Colonic mucosa (tissue), 4 donors: ENCODE results near the gene C3. TPM values are rescaled to one million over a fixed set of nuclear protein-coding genes. Genes with fewer than 3 reads are reported as not detected.
A peak's percentile ranks its signal among the peaks of the same experiment; 100 is the strongest.

Experiments
- DNase-seq: peaks from one replicate; pipeline ENCODE4 v3.0.0-alpha.2; 2020
- H3K27ac ChIP-seq: fragments of 200-600 bp; one replicate; pipeline ENCODE4 v1.8.0; 2021
- H3K27me3 ChIP-seq: fragments of 200-600 bp; one replicate; pipeline ENCODE4 v1.8.0; 2021
- H3K36me3 ChIP-seq: fragments of 200-600 bp; one replicate; pipeline ENCODE4 v1.8.0; 2021
- H3K4me1 ChIP-seq: fragments of 200-600 bp; one replicate; pipeline ENCODE4 v1.8.0; 2021; ENCODE audit warnings: mild to moderate bottlenecking
- H3K4me3 ChIP-seq: fragments of 200-600 bp; one replicate; pipeline ENCODE4 v1.8.0; 2021
- H3K9ac ChIP-seq, 2 donors: one replicate each; pipeline ENCODE4 v1.7.0; 2013; ENCODE audit warnings: control low read depth in 2 of 2, low read depth in 2 of 2, low read length in 2 of 2
- H3K9me3 ChIP-seq: fragments of 200-600 bp; one replicate; pipeline ENCODE4 v1.8.0; 2021
- intact Hi-C: fragments of 100-400 bp; cut with DNase I; formaldehyde crosslinking; loops from one replicate; pipeline ENCODE4 v1.14.1; 2022
- total RNA-seq, 2 donors: library from RNA; stranded (reverse); fragmentation: NEBNext Ultra II Directional in 1 of 2; extraction: Animal tissue kit (Norgen Biotek cat#: 25700) in 1 of 2; gene quantifications; one replicate each; pipeline ENCODE4 v1.2.1, GENCODE V29; 2021
- TF ChIP-seq, protein P1 (sequence below): fragments of 200-600 bp; IDR thresholded peaks from one replicate; pipeline ENCODE4 v1.8.0; 2022; ENCODE audit warnings: antibody characterized with exemption, mild to moderate bottlenecking
- donor health status: healthy.
- donor health status: DM: no; HTN: no; CAD: no.
- donor health status: DM: no; HTN: no; CAD: no.

Gene C3
- total RNA-seq, 2 donors from 2014 or later: 28.2 to 83.9 TPM

DNA sequence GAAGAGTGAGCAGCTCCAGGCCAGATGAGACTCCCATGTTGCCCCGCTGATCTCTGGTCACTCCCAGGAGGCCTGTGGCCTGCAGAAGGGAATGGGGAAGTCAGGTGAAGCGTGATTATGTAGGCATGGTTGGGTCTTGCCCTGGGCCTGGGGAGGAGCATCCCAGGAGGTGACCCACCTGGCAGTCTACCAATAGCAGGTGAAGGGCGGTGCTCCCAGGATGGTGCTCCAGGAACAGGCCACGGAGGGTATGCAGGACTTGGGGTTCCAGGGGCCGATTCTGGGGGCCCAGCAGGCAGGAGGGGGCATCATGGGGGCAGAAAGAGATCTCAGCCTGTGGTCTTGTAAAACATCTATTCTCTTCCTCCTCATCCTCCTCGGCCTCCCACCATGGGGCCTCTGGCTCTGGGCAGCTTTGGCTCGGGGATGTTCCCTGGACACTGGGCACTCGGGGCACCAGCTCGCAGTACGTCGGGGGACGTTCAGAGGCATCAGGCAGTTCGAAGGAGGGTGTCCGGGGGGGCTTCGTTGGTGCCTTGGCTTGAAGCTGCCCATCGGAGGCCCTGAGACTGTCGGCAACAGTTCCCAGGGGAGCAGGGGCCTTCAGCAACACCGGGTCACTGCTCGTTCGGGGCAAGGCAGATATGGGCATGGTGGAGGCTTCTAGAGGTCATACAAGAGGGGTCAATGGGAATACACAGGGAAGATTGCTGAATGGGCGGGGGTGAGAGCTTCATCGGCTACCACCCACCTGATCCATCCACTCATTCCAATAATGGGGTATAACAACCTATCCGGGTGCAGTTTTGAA, 34.4 kb upstream of the C3 start:
- Histone ChIP-seq H3K27me3 (no peaks in the 10 kb centered on the region), H3K9me3 (no peaks in the 10 kb centered on the region), H3K4me3 (no peak overlapping the region), H3K9ac (no peak overlapping the region), H3K36me3 (no peaks in the 10 kb centered on the region), H3K4me1 (no peaks in the 10 kb centered on the region), H3K27ac (no peak overlapping the region)
- DNase-seq: no peak
- TF ChIP-seq, protein P1, sequence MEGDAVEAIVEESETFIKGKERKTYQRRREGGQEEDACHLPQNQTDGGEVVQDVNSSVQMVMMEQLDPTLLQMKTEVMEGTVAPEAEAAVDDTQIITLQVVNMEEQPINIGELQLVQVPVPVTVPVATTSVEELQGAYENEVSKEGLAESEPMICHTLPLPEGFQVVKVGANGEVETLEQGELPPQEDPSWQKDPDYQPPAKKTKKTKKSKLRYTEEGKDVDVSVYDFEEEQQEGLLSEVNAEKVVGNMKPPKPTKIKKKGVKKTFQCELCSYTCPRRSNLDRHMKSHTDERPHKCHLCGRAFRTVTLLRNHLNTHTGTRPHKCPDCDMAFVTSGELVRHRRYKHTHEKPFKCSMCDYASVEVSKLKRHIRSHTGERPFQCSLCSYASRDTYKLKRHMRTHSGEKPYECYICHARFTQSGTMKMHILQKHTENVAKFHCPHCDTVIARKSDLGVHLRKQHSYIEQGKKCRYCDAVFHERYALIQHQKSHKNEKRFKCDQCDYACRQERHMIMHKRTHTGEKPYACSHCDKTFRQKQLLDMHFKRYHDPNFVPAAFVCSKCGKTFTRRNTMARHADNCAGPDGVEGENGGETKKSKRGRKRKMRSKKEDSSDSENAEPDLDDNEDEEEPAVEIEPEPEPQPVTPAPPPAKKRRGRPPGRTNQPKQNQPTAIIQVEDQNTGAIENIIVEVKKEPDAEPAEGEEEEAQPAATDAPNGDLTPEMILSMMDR: no peak
- intact Hi-C loops: loop anchor here (10.0 kb wide), 1 partner anchor 120 kb away; no protein-coding TSS in a partner anchor

DNA sequence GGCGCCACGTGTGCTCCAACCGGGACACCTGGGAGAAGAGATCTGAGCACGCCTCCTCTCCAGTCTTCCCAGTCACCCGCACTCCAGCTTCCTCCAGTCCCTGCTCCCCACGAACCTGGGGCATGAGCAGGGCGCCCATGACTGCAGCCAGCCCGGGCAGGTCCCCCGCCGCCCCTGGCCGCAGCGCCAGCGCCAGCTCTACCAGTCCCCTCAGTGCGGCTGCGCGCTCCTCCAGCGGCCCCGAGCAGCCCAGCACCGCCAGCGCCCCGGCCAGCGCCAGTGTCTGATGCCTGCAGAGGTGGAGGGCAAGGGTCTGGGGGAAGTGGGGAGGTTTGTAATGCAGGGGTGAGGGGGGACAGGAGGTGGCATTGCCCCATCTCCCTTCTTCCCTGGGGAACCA, 33.7 kb upstream of the C3 start:
- H3K27ac ChIP-seq: peak overlapping the region; percentile 88
- no peaks in the 10 kb centered on the region for H3K4me1 ChIP-seq
- no peak overlapping the region for H3K4me3 ChIP-seq
- no peaks in the 10 kb centered on the region for H3K27me3 ChIP-seq
- no peak for DNase-seq
- no peak overlapping the region for H3K9ac ChIP-seq
- TF ChIP-seq, protein P1: no peak
- intact Hi-C loops: loop anchor here (10.0 kb wide), 1 partner anchor 119 kb away; no protein-coding TSS in a partner anchor
- no peaks in the 10 kb centered on the region for H3K36me3 ChIP-seq
- H3K9me3 ChIP-seq: no peaks in the 10 kb centered on the region

DNA sequence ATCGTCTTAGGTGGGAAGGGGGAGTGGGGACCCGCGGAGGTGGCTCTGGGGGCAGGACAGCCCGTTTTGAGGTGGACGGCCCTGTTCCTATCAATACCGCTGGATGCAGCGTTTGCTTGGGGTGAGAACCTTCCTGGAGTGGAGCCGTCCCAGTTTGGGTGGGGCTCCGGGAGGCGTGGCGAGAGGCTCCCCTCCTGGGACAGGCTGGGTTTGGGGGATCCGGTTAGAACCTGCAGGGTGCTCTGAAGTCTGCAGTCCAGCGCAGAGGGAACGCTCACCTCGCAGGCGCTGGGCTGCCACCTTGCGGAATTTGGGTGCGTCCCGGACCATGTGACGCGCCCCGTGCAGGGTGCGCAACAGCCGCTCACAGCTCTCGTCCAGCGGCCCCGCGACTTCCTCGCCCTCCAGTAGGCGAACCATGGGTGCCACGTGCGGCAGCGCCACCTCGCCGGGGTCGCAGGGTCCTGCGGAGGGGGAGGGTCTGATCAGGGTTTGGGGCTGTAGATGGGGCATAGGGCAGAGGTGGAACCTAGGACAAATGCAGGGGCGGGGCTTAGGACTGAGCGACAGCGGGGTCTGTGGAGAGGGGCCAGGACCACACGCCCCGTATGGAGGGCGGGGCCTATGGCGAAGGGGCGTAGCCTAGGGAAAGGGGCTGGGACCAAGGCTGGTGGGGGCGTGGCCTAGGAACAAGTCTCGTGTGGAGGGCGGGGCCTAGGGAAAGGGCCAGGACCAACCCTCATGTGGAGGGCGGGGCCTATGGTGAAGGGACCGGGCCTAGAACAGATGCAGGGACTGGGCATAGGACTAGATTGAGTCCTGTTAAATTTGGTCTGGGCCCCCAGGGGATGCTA, 33.0 kb upstream of the C3 start:
- no peaks in the 10 kb centered on the region for H3K9me3 ChIP-seq
- H3K27ac ChIP-seq: peak overlapping the region; percentile 88
- DNase-seq: peak; percentile 94
- no peaks in the 10 kb centered on the region for H3K27me3 ChIP-seq
- H3K4me3 ChIP-seq: peak overlapping the region; percentile 22
- intact Hi-C loops: loop anchor here (10.0 kb wide), 1 partner anchor 119 kb away; no protein-coding TSS in a partner anchor
- H3K4me1 ChIP-seq: no peaks in the 10 kb centered on the region
- H3K9ac ChIP-seq: peak overlapping the region; percentile 71 to 84
- TF ChIP-seq, protein P1: peak; percentile 41
- no peaks in the 10 kb centered on the region for H3K36me3 ChIP-seq

DNA sequence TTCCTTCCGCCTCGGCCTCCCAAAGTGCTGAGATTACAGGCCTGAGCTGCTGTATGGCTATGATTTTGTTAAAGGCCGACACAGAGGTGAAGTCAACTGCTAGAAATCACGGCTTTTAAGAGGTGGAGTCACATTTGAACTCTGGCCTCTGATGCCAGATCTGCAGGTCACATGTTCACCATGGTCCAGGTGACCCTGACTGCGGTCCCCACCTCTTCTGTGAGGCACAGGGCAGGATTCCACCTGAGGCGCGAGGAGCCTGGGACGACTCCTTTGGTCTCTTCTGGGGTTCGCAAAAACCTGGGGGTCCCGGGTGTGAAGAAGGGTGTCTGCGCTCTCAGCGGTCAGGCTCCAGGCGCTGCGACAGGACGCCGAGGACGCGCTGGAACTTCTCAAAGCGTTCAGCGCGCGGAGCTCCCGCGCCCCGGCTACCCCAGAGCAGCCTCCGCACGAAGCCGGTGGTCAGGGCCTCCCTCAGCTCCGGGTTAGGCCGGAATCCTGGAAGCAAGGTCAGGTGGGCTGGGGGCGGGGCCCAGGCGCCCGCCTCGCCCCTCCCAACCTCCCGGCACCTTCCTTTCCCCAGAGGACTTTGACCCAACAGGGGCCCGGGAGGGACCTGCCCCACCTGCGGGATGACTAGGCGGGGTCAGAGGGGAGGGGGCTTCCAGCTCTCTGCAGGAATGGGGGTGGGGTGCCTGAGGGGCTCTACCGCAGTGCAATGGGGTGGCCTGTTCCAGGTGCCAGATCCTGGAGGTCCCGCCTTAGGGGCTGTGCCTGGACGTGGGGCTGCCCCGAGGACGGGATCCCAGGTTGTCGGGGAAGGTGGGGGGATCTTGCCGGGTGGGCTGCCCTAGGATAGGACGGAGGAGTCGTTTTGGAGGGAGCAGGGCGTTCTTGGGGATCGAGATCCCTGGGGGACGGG, 32.1 kb upstream of the C3 start:
- Histone ChIP-seq H3K9ac (peak overlapping the region; percentile 71 to 84), H3K9me3 (no peaks in the 10 kb centered on the region), H3K27ac (peak overlapping the region; percentile 88), H3K4me3 (peak overlapping the region; percentile 22), H3K36me3 (no peaks in the 10 kb centered on the region), H3K4me1 (no peaks in the 10 kb centered on the region), H3K27me3 (no peaks in the 10 kb centered on the region)
- intact Hi-C loops: loop anchor here (10.0 kb wide), 1 partner anchor 118 kb away; no protein-coding TSS in a partner anchor
- TF ChIP-seq, protein P1: no peak
- peak; percentile 89 for DNase-seq
